ENCODE data around the gene COG6.

COG6 gene

DNA sequence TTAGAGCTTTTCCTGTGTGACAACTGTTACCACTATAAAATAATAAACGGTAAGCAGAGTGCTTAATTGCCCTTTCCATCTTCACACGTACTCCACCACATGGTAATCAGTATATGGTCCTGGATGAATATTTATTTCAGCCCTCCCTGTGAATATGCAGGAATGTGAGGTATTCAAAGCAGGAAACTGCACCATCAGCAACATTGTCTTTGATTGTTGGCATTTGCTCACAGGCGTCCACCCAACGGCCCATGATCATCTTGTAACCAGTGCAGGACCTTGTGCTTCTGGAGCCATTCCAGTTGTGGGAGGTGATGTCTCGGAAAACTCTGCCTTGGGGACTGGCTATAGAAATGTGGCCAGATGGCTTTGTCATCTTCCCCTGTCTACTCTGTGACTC lies 132.6 kb downstream of the COG6 start:
- H3K27ac ChIP-seq: no peak overlapping the region
- TF ChIP-seq, protein P1, sequence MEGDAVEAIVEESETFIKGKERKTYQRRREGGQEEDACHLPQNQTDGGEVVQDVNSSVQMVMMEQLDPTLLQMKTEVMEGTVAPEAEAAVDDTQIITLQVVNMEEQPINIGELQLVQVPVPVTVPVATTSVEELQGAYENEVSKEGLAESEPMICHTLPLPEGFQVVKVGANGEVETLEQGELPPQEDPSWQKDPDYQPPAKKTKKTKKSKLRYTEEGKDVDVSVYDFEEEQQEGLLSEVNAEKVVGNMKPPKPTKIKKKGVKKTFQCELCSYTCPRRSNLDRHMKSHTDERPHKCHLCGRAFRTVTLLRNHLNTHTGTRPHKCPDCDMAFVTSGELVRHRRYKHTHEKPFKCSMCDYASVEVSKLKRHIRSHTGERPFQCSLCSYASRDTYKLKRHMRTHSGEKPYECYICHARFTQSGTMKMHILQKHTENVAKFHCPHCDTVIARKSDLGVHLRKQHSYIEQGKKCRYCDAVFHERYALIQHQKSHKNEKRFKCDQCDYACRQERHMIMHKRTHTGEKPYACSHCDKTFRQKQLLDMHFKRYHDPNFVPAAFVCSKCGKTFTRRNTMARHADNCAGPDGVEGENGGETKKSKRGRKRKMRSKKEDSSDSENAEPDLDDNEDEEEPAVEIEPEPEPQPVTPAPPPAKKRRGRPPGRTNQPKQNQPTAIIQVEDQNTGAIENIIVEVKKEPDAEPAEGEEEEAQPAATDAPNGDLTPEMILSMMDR (conservative IDR thresholded peaks at IDR 0.05): no peak

DNA sequence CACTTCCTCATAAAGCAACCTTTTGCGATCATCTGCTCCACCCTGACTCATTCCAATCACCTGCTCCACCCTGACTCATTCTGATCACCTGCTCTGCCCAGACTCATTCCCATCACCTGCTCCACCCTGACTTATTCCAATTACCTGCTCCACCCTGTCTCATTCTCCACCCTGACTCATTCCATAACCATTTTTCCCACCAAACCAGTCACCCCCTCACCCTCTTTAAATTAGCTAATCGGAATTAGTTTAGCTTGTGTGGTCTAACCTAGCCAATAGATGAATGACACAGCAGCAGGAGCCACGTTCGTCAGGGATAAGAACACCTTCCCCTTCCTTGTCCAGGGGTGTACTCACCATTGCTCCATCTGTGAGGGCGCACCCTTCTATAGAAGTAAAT lies 134.0 kb downstream of the COG6 start:
- TF ChIP-seq, protein P1 (conservative IDR thresholded peaks at IDR 0.05): no peak
- no peak overlapping the region for H3K27ac ChIP-seq

Data from VCaP (cell line).